ENCODE results near the gene RERG. TPM values are rescaled to one million over a fixed set of nuclear protein-coding genes. Genes with fewer than 3 reads are reported as not detected.

RERG gene
- total and polyA plus RNA-seq, 5 donors from 2014 or later, result not detected

GRCh38 chr12:15152456-15152855, 68.8 kb downstream of the RERG start:
- H3K36me3 Mint-ChIP-seq, result no peaks in the 10 kb centered on the region
- Histone ChIP-seq H3K4me1 (ENCODE audit: control insufficient read depth, insufficient read depth, low read length, poor library complexity, severe bottlenecking) (no peaks in the 10 kb centered on the region), H3K9me3 (ENCODE audit: control insufficient read depth in 2 of 2, low read length in 2 of 2) (no peaks in the 10 kb centered on the region), H3K4me3 (ENCODE audit: low read depth, low read length) (no peak overlapping the region), H3K36me3 (ENCODE audit: control insufficient read depth, insufficient read depth, low read length) (no peaks in the 10 kb centered on the region), H3K27me3 (ENCODE audit: control insufficient read depth, insufficient read depth, low read length) (peaks cover 7% of the 10 kb centered on the region), H3K27ac (ENCODE audit: insufficient read depth, low read length, poor library complexity, severe bottlenecking) (no peak overlapping the region)
- DNase-seq (no peak), ATAC-seq (ENCODE audit: low read depth in 2 of 2) (no peak)
- no peaks in the 10 kb centered on the region for H3K4me1 Mint-ChIP-seq
- H3K9me3 Mint-ChIP-seq, result no peaks in the 10 kb centered on the region
- no peak overlapping the region for H3K4me3 Mint-ChIP-seq
- H3K27me3 Mint-ChIP-seq, result peaks cover 21% of the 10 kb centered on the region
- no peak overlapping the region for H3K27ac Mint-ChIP-seq

- no peaks in the 10 kb centered on the region for H3K36me3 Mint-ChIP-seq
- H3K27ac ChIP-seq (ENCODE audit: insufficient read depth, low read length, poor library complexity, severe bottlenecking), result no peak overlapping the region
- no peak overlapping the region for H3K4me3 ChIP-seq (ENCODE audit: low read depth, low read length)
- DNase-seq (no peak), ATAC-seq (ENCODE audit: low read depth in 2 of 2) (no peak)
- H3K27ac Mint-ChIP-seq, result no peak overlapping the region
- H3K27me3 Mint-ChIP-seq, result peaks cover 17% of the 10 kb centered on the region
- no peaks in the 10 kb centered on the region for H3K9me3 Mint-ChIP-seq
- no peak overlapping the region for H3K4me3 Mint-ChIP-seq
- H3K27me3 ChIP-seq (ENCODE audit: control insufficient read depth, insufficient read depth, low read length), result peaks cover 7% of the 10 kb centered on the region
- H3K4me1 Mint-ChIP-seq, result no peaks in the 10 kb centered on the region
- no peaks in the 10 kb centered on the region for H3K4me1 ChIP-seq (ENCODE audit: control insufficient read depth, insufficient read depth, low read length, poor library complexity, severe bottlenecking)
- no peaks in the 10 kb centered on the region for H3K36me3 ChIP-seq (ENCODE audit: control insufficient read depth, insufficient read depth, low read length)
- H3K9me3 ChIP-seq (ENCODE audit: control insufficient read depth in 2 of 2, low read length in 2 of 2), result no peaks in the 10 kb centered on the region
Observed at GRCh38 chr12:15151161-15152091, 69.8 kb downstream of the RERG start.

GRCh38 chr12:15146585-15146984, 74.6 kb downstream of the RERG start:
- no peak overlapping the region for H3K27ac ChIP-seq (ENCODE audit: insufficient read depth, low read length, poor library complexity, severe bottlenecking)
- H3K27me3 ChIP-seq (ENCODE audit: control insufficient read depth, insufficient read depth, low read length), result peaks cover 4% of the 10 kb centered on the region
- no peaks in the 10 kb centered on the region for H3K9me3 ChIP-seq (ENCODE audit: control insufficient read depth in 2 of 2, low read length in 2 of 2)
- ATAC-seq (ENCODE audit: low read depth in 2 of 2), result no peak
- no peaks in the 10 kb centered on the region for H3K36me3 ChIP-seq (ENCODE audit: control insufficient read depth, insufficient read depth, low read length)
- H3K36me3 Mint-ChIP-seq, result no peaks in the 10 kb centered on the region
- DNase-seq, result no peak
- no peak overlapping the region for H3K27ac Mint-ChIP-seq
- H3K4me3 ChIP-seq (ENCODE audit: low read depth, low read length), result no peak overlapping the region
- H3K27me3 Mint-ChIP-seq, result peaks cover 17% of the 10 kb centered on the region
- H3K4me1 Mint-ChIP-seq, result no peaks in the 10 kb centered on the region
- peaks cover 0 to 1% (median 0%) of the 10 kb centered on the region in 7 donors for H3K9me3 Mint-ChIP-seq
- H3K4me3 Mint-ChIP-seq, result no peak overlapping the region
- H3K4me1 ChIP-seq (ENCODE audit: control insufficient read depth, insufficient read depth, low read length, poor library complexity, severe bottlenecking), result no peaks in the 10 kb centered on the region

GRCh38 chr12:15143467-15143866, 77.8 kb downstream of the RERG start:
- Mint-ChIP-seq H3K36me3 (no peaks in the 10 kb centered on the region), H3K27me3 (peaks cover 26% of the 10 kb centered on the region), H3K4me1 (no peaks in the 10 kb centered on the region), H3K9me3 (peaks cover 0 to 3% (median 0%) of the 10 kb centered on the region in 7 donors), H3K4me3 (no peak overlapping the region), H3K27ac (no peak overlapping the region)
- Histone ChIP-seq H3K27me3 (ENCODE audit: control insufficient read depth, insufficient read depth, low read length) (peaks cover 4% of the 10 kb centered on the region), H3K9me3 (ENCODE audit: control insufficient read depth in 2 of 2, low read length in 2 of 2) (no peaks in the 10 kb centered on the region), H3K4me3 (ENCODE audit: low read depth, low read length) (no peak overlapping the region), H3K27ac (ENCODE audit: insufficient read depth, low read length, poor library complexity, severe bottlenecking) (no peak overlapping the region), H3K4me1 (ENCODE audit: control insufficient read depth, insufficient read depth, low read length, poor library complexity, severe bottlenecking) (no peaks in the 10 kb centered on the region), H3K36me3 (ENCODE audit: control insufficient read depth, insufficient read depth, low read length) (no peaks in the 10 kb centered on the region)
- DNase-seq (no peak), ATAC-seq (ENCODE audit: low read depth in 2 of 2) (no peak)

- peaks cover 4% of the 10 kb centered on the region for H3K27me3 ChIP-seq (ENCODE audit: control insufficient read depth, insufficient read depth, low read length)
- no peak overlapping the region for H3K27ac Mint-ChIP-seq
- no peak for ATAC-seq (ENCODE audit: low read depth in 2 of 2)
- H3K9me3 Mint-ChIP-seq, result peaks cover 0 to 3% (median 0%) of the 10 kb centered on the region in 7 donors
- H3K9me3 ChIP-seq (ENCODE audit: control insufficient read depth in 2 of 2, low read length in 2 of 2), result no peaks in the 10 kb centered on the region
- no peak for DNase-seq
- H3K36me3 Mint-ChIP-seq, result no peaks in the 10 kb centered on the region
- no peaks in the 10 kb centered on the region for H3K4me1 ChIP-seq (ENCODE audit: control insufficient read depth, insufficient read depth, low read length, poor library complexity, severe bottlenecking)
- H3K27ac ChIP-seq (ENCODE audit: insufficient read depth, low read length, poor library complexity, severe bottlenecking), result no peak overlapping the region
- H3K4me1 Mint-ChIP-seq, result no peaks in the 10 kb centered on the region
- H3K4me3 Mint-ChIP-seq, result no peak overlapping the region
- H3K36me3 ChIP-seq (ENCODE audit: control insufficient read depth, insufficient read depth, low read length), result no peaks in the 10 kb centered on the region
- peaks cover 30% of the 10 kb centered on the region for H3K27me3 Mint-ChIP-seq
- no peak overlapping the region for H3K4me3 ChIP-seq (ENCODE audit: low read depth, low read length)
Observed at GRCh38 chr12:15142711-15143110, 78.5 kb downstream of the RERG start.

GRCh38 chr12:15131431-15131830, 89.8 kb downstream of the RERG start:
- Mint-ChIP-seq H3K4me1 (no peaks in the 10 kb centered on the region), H3K9me3 (peaks cover 0 to 2% (median 0%) of the 10 kb centered on the region in 7 donors), H3K27ac (no peak overlapping the region), H3K27me3 (peaks cover 16% of the 10 kb centered on the region), H3K36me3 (no peaks in the 10 kb centered on the region), H3K4me3 (no peak overlapping the region)
- Histone ChIP-seq H3K4me1 (ENCODE audit: control insufficient read depth, insufficient read depth, low read length, poor library complexity, severe bottlenecking) (no peaks in the 10 kb centered on the region), H3K27me3 (ENCODE audit: control insufficient read depth, insufficient read depth, low read length) (peaks cover 2% of the 10 kb centered on the region), H3K9me3 (ENCODE audit: control insufficient read depth in 2 of 2, low read length in 2 of 2) (no peaks in the 10 kb centered on the region), H3K4me3 (ENCODE audit: low read depth, low read length) (no peak overlapping the region), H3K27ac (ENCODE audit: insufficient read depth, low read length, poor library complexity, severe bottlenecking) (no peak overlapping the region), H3K36me3 (ENCODE audit: control insufficient read depth, insufficient read depth, low read length) (no peaks in the 10 kb centered on the region)
- no peak for DNase-seq
- no peak for ATAC-seq (ENCODE audit: low read depth in 2 of 2)

GRCh38 chr12:15130541-15130940, 90.7 kb downstream of the RERG start:
- no peaks in the 10 kb centered on the region for H3K36me3 ChIP-seq (ENCODE audit: control insufficient read depth, insufficient read depth, low read length)
- no peaks in the 10 kb centered on the region for H3K4me1 Mint-ChIP-seq
- H3K27ac ChIP-seq (ENCODE audit: insufficient read depth, low read length, poor library complexity, severe bottlenecking), result no peak overlapping the region
- no peak overlapping the region for H3K4me3 ChIP-seq (ENCODE audit: low read depth, low read length)
- peaks cover 0 to 2% (median 0%) of the 10 kb centered on the region in 7 donors for H3K9me3 Mint-ChIP-seq
- H3K4me1 ChIP-seq (ENCODE audit: control insufficient read depth, insufficient read depth, low read length, poor library complexity, severe bottlenecking), result no peaks in the 10 kb centered on the region
- H3K27ac Mint-ChIP-seq, result no peak overlapping the region
- H3K9me3 ChIP-seq (ENCODE audit: control insufficient read depth in 2 of 2, low read length in 2 of 2), result no peaks in the 10 kb centered on the region
- DNase-seq (no peak), ATAC-seq (ENCODE audit: low read depth in 2 of 2) (no peak)
- H3K27me3 ChIP-seq (ENCODE audit: control insufficient read depth, insufficient read depth, low read length), result peaks cover 2% of the 10 kb centered on the region
- peaks cover 21% of the 10 kb centered on the region for H3K27me3 Mint-ChIP-seq
- H3K36me3 Mint-ChIP-seq, result no peaks in the 10 kb centered on the region
- no peak overlapping the region for H3K4me3 Mint-ChIP-seq

GRCh38 chr12:15123401-15123800, 97.8 kb downstream of the RERG start:
- peaks cover 0 to 2% (median 0%) of the 10 kb centered on the region in 7 donors for H3K9me3 Mint-ChIP-seq

More at GRCh38 chr12:15123401-15123800, 97.8 kb downstream of the RERG start:
- H3K27me3 ChIP-seq (ENCODE audit: control insufficient read depth, insufficient read depth, low read length), result no peaks in the 10 kb centered on the region
- H3K4me1 Mint-ChIP-seq, result no peaks in the 10 kb centered on the region
- DNase-seq (no peak), ATAC-seq (ENCODE audit: low read depth in 2 of 2) (no peak)
- H3K9me3 ChIP-seq (ENCODE audit: control insufficient read depth in 2 of 2, low read length in 2 of 2), result no peaks in the 10 kb centered on the region
- H3K4me3 Mint-ChIP-seq, result no peak overlapping the region
- no peaks in the 10 kb centered on the region for H3K4me1 ChIP-seq (ENCODE audit: control insufficient read depth, insufficient read depth, low read length, poor library complexity, severe bottlenecking)
- H3K27ac ChIP-seq (ENCODE audit: insufficient read depth, low read length, poor library complexity, severe bottlenecking), result no peak overlapping the region
- no peak overlapping the region for H3K27ac Mint-ChIP-seq
- H3K36me3 ChIP-seq (ENCODE audit: control insufficient read depth, insufficient read depth, low read length), result no peaks in the 10 kb centered on the region
- no peak overlapping the region for H3K4me3 ChIP-seq (ENCODE audit: low read depth, low read length)
- no peaks in the 10 kb centered on the region for H3K36me3 Mint-ChIP-seq
- H3K27me3 Mint-ChIP-seq, result peaks cover 9% of the 10 kb centered on the region
